HG02870 (cell line): ENCODE measurements around the gene ZNF597.

Experiments
- ATAC-seq: cut with Tn5 transposase; IDR thresholded peaks from one replicate; pipeline ENCODE4 v1.9.1; 2021; ENCODE audit warnings: mild to moderate bottlenecking, moderate library complexity; ENCODE audit not compliant: unreplicated experiment

The ZNF597 gene

GRCh38 chr16:3457434-3458252 is 14.3 kb upstream of the ZNF597 start:
- peak; percentile 71 for ATAC-seq

GRCh38 chr16:3454631-3455147 is 11.4 kb upstream of the ZNF597 start:
- ATAC-seq = no peak

GRCh38 chr16:3454093-3454492 is 10.8 kb upstream of the ZNF597 start:
- no peak for ATAC-seq

- peak; percentile 21 for ATAC-seq
Measured at GRCh38 chr16:3444032-3444388, 706 bp upstream of the ZNF597 start.

- no peak for ATAC-seq
Measured at GRCh38 chr16:3439637-3440036, 3.7 kb downstream of the ZNF597 start.

GRCh38 chr16:3434373-3434772 is 8.9 kb downstream of the ZNF597 start:
- ATAC-seq = no peak

GRCh38 chr16:3431779-3432219 is 11.5 kb downstream of the ZNF597 start:
- ATAC-seq = no peak

GRCh38 chr16:3413730-3414379 is 29.4 kb downstream of the ZNF597 start:
- no peak for ATAC-seq

- no peak for ATAC-seq
Measured at GRCh38 chr16:3408561-3409197, 34.6 kb downstream of the ZNF597 start.

GRCh38 chr16:3401719-3402397 is 41.4 kb downstream of the ZNF597 start:
- ATAC-seq = no peak

- peak; percentile 97 for ATAC-seq
Measured at GRCh38 chr16:3400779-3401688, 42.3 kb downstream of the ZNF597 start, which contains the start of the genes ZNF174 and ZSCAN32. Gene ZNF174 (plus strand): TSS chr16:3401215. CDS start chr16:3402005, 790 bp downstream. Gene ZSCAN32 (minus strand): TSS chr16:3401004. CDS start chr16:3397557, 3,447 bp downstream.

GRCh38 chr16:3400446-3400778 is 42.9 kb downstream of the ZNF597 start:
- ATAC-seq = no peak

GRCh38 chr16:3389663-3390338 is 53.5 kb downstream of the ZNF597 start:
- ATAC-seq = no peak

GRCh38 chr16:3388325-3388724 is 55.0 kb downstream of the ZNF597 start:
- ATAC-seq = no peak

GRCh38 chr16:3383045-3383448 is 60.3 kb downstream of the ZNF597 start:
- no peak for ATAC-seq
